HG03520 (cell line): ENCODE results near the gene CTNND2.

Experiments used
- ATAC-seq: cut with Tn5 transposase; IDR thresholded peaks from one replicate; pipeline ENCODE4 v1.9.1; 2021; ENCODE audit warnings: mild to moderate bottlenecking, moderate library complexity; ENCODE audit not compliant: unreplicated experiment

CTNND2 gene

DNA sequence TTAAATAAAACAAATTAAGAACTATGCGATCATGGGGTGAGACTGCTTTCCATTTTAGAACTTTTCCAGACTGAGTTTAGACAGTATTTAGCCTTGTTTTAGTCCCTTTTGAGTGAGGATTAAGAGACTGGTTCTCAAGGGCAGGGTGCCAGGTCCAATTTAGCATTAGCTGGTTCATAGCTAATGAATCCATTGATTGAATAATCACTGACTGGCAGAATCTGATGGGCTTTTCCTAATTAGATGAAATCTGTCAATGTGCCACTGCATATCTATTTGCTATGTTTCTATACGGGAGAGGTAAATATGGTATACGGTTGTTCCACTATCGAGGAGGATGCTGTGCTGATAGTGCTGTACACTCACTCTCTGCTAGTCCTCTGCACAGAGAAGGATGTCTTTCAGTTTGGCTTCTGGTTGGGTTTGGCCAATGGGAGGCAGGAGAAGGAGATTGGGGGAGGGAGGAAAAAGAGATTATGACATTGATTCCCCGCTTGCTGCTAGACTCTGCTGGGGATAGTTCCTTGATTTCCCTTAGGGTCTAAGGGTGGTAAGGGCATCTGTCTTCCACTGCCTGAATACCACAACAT lies 496.6 kb downstream of the CTNND2 start:
- ATAC-seq: no peak

GRCh38 chr5:11400316-11400715 lies 503.9 kb downstream of the CTNND2 start:
- no peak for ATAC-seq

- ATAC-seq: no peak
These were observed 505.5 kb downstream of the CTNND2 start for GRCh38 chr5:11398728-11399127.

- ATAC-seq: no peak
These were observed 506.7 kb downstream of the CTNND2 start for GRCh38 chr5:11397549-11397948.

DNA sequence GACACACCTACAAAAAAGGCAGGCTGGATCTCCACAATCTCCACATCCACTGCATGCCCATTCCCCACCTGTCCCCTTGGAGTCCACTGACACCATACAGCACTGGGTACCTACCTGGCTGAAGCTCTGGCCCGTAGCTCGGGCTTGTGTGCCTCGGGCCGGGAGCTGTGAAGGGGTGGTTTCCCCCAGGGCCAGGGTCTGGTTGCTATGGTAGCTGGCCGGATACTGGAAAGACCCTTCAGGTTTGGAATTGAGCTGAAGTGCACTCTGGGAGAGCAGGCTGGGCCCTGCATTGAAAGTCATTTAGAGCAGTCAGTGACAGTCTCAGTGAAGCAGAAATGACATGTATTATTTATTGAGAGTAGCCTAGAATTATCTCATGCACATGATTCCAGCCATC lies 507.3 kb downstream of the CTNND2 start:
- no peak for ATAC-seq

GRCh38 chr5:11394933-11395332 lies 509.3 kb downstream of the CTNND2 start:
- no peak for ATAC-seq

DNA sequence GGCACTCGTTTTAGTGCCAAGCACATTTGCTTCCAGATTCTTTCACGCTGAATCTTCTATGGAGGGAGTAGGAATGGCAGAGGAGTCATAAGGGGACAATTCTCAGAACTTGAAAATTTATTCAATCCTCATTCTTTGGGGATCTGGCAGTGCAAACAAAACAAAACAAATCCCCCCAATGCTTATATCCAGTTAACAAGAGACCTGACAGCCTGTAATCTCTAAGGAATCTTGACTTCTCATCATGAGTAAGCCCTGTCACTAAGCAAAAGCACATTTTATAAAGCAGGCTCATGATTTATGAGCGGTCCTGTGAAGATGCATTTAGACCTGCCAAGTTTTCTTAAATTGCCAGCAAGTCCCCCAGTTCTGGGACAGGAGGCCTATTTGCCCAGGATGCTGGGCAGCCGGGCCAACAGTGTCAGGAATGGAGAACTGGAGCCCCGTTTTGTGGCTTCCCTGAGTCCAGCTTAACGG lies 513.9 kb downstream of the CTNND2 start:
- no peak for ATAC-seq

- no peak for ATAC-seq
These were observed 516.9 kb downstream of the CTNND2 start for GRCh38 chr5:11387382-11387781.

- no peak for ATAC-seq
These were observed 517.8 kb downstream of the CTNND2 start for GRCh38 chr5:11386398-11386797.

- ATAC-seq: no peak
These were observed 518.3 kb downstream of the CTNND2 start for GRCh38 chr5:11385901-11386293.

- no peak for ATAC-seq
These were observed 518.9 kb downstream of the CTNND2 start for GRCh38 chr5:11385251-11385900.

- no peak for ATAC-seq
These were observed 519.6 kb downstream of the CTNND2 start for GRCh38 chr5:11384441-11385250.

- no peak for ATAC-seq
These were observed 520.6 kb downstream of the CTNND2 start for GRCh38 chr5:11383506-11384095.

DNA sequence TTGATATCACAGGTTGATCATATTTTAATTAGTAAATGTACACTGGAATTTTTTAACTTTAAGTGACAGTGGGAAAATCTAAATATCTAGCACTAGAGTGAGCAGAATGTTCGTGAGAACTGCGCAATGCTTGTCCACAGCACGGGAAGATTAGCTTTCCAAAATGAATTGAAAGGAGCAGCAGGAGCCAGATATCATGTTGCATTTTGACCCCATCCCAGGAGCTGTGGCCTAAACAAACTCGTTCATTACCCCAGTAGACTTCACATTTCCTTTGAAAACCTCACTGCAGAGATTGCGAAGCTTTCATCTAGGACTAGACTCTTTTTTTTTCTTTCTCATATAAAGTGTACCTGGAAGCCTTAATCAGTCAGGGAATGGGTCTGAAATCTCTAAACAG lies 525.8 kb downstream of the CTNND2 start:
- ATAC-seq: no peak

- no peak for ATAC-seq
These were observed 526.4 kb downstream of the CTNND2 start for GRCh38 chr5:11377896-11378295.

DNA sequence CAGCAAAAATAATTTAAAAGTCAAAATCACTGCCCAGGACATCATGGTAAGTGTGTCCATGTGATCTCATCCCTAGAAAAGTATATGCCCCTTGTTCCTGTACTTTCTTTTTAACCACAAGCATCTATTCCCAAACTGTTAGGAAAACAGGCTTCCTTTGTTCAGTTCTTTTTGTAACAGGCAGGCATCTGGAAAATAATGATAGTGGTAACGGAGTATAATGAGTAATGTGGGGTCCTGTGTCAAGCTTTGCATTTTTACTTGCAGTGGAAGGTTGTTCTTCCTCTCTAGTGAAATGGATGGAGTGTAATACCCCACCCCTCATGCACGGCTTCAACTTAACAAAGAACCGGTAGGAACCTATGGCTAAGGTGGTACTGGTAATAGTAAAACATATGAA lies 532.1 kb downstream of the CTNND2 start:
- ATAC-seq: no peak

DNA sequence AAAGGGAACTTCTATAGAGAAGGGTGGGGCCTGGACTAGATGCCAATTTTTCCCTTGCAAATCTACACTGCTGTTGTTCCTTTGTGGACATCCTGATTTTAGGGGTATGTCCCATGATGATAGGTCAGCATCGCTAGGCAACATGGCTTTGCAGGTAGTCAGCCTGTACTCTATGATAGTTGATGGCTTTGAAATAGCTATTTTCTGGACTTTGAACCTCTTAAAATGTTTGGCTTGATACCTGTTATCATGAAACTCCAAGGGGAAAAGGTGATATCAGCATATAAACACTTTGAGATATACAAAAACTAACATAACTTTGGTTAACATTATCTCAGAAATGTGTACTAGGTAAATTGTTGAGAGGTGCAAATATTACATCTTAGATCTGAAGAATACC lies 533.2 kb downstream of the CTNND2 start:
- ATAC-seq: no peak

- no peak for ATAC-seq
These were observed 539.7 kb downstream of the CTNND2 start for GRCh38 chr5:11364531-11364930.

- no peak for ATAC-seq
These were observed 540.5 kb downstream of the CTNND2 start for GRCh38 chr5:11363631-11364178.

DNA sequence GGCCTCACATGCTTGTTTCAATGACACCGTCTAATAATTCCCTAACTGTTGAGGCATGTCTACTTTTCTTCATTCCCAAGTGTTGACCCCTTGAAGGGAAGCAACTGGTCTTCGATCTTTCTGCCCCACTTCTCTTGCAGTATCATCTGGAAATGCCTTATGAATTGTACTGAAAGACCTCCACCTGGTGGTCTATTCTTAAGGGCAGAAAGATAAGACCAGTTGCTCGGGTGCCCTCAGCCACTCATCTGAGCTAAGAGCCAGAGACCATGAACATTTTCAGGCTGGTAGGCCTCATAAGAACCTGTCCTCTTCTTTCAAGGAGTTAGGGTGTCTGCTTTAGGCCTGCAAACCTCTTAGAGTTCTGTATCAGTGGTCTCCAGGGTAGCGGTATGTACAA lies 542.5 kb downstream of the CTNND2 start:
- ATAC-seq: no peak

- ATAC-seq: no peak
These were observed 546.3 kb downstream of the CTNND2 start for GRCh38 chr5:11357928-11358327.
